HepG2 (cell line): Measurements from ENCODE around the gene RCBTB1. TPM values are rescaled to one million over a fixed set of nuclear protein-coding genes. Genes with fewer than 3 reads are reported as not detected.

ENCODE experiments used
- ARNT2 ChIP-seq: sonication (generic); formaldehyde crosslinking; IDR thresholded peaks from 2 replicates; pipeline ENCODE4 v1.8.0; 2022; ENCODE audit warnings: mild to moderate bottlenecking, low read depth, missing genetic modification reagents, moderate library complexity
- ATF1 ChIP-seq: IDR thresholded peaks from 2 replicates; pipeline ENCODE4 v1.6.1; 2016; ENCODE audit warnings: mild to moderate bottlenecking, control low read depth
- CBFB ChIP-seq: sonication (generic); formaldehyde crosslinking; IDR thresholded peaks from 2 replicates; pipeline ENCODE4 v1.4.0; 2020; ENCODE audit warnings: missing genetic modification reagents
- CEBPB ChIP-seq: IDR thresholded peaks from 2 replicates; pipeline ENCODE4 v1.6.1; 2011; ENCODE audit warnings: low read depth, low read length, improper control_type of control experiment, borderline replicate concordance
- DMAP1 ChIP-seq: IDR thresholded peaks from 2 replicates; pipeline ENCODE4 v1.6.1; 2016
- EED ChIP-seq: sonication (generic); formaldehyde crosslinking; IDR thresholded peaks from 2 replicates; pipeline ENCODE4 v1.5.0; 2020; ENCODE audit warnings: mild to moderate bottlenecking, missing genetic modification reagents
- ETV6 ChIP-seq: sonication (generic); formaldehyde crosslinking; conservative IDR thresholded peaks from 2 replicates; pipeline ENCODE4 v1.4.0; 2020; ENCODE audit warnings: missing genetic modification reagents
- PATZ1 ChIP-seq: sonication (generic); formaldehyde crosslinking; IDR thresholded peaks from 2 replicates; pipeline ENCODE4 v1.4.0; 2020; ENCODE audit warnings: missing genetic modification reagents
- PHF21A ChIP-seq: sonication (generic); formaldehyde crosslinking; IDR thresholded peaks from 2 replicates; pipeline ENCODE4 v1.5.0; 2020; ENCODE audit warnings: mild to moderate bottlenecking, missing genetic modification reagents
- RBAK ChIP-seq: sonication (generic); formaldehyde crosslinking; IDR thresholded peaks from 2 replicates; pipeline ENCODE4 v1.5.1; 2020; ENCODE audit warnings: mild to moderate bottlenecking, missing genetic modification reagents
- RNF219 ChIP-seq: sonication (generic); formaldehyde crosslinking; IDR thresholded peaks from 2 replicates; pipeline ENCODE4 v1.5.0; 2020; ENCODE audit warnings: mild to moderate bottlenecking, missing genetic modification reagents
- SUZ12 ChIP-seq: fragments of 150-350 bp; IDR thresholded peaks from 2 replicates; pipeline ENCODE4 v1.6.1; 2014; ENCODE audit warnings: low read depth, low read length
- TFAP4 ChIP-seq: sonication (generic); IDR thresholded peaks from 2 replicates; pipeline ENCODE4 v1.6.1; 2016; ENCODE audit warnings: low read depth, borderline replicate concordance
- U2AF1 ChIP-seq: fragments of 200-400 bp; formaldehyde crosslinking; optimal IDR thresholded peaks from 2 replicates; pipeline ENCODE3; 2017; ENCODE audit warnings: mild to moderate bottlenecking, low read depth, low read length
- WIZ ChIP-seq: sonication (generic); formaldehyde crosslinking; IDR thresholded peaks from 2 replicates; pipeline ENCODE4 v1.5.1; 2020; ENCODE audit warnings: mild to moderate bottlenecking, missing genetic modification reagents
- ZBTB43 ChIP-seq: sonication (generic); formaldehyde crosslinking; conservative IDR thresholded peaks from 2 replicates; pipeline ENCODE4 v1.4.0; 2020; ENCODE audit warnings: missing genetic modification reagents
- ZNF235 ChIP-seq: sonication (generic); formaldehyde crosslinking; IDR thresholded peaks from 2 replicates; pipeline ENCODE4 v1.8.1; 2023; ENCODE audit warnings: mild to moderate bottlenecking, missing genetic modification reagents, borderline replicate concordance
- ZNF383 ChIP-seq: sonication (generic); formaldehyde crosslinking; IDR thresholded peaks from 2 replicates; pipeline ENCODE4 v1.4.0; 2020; ENCODE audit warnings: missing genetic modification reagents, mild to moderate bottlenecking, borderline replicate concordance
- ZNF652 ChIP-seq: IDR thresholded peaks from 2 replicates; pipeline ENCODE4 v1.6.1; 2016; ENCODE audit warnings: low read depth, borderline replicate concordance
- ZNF737 ChIP-seq: sonication (generic); formaldehyde crosslinking; IDR thresholded peaks from 2 replicates; pipeline ENCODE4 v1.5.0; 2020; ENCODE audit warnings: missing genetic modification reagents, mild to moderate bottlenecking, borderline replicate concordance
- ZNF770 ChIP-seq: sonication (generic); formaldehyde crosslinking; IDR thresholded peaks from 2 replicates; pipeline ENCODE4 v1.5.0; 2020; ENCODE audit warnings: mild to moderate bottlenecking, missing genetic modification reagents
- polyA plus RNA-seq, 8 experiments: library from polyadenylated mRNA; depleted of rRNA in 3 of 8; stranded (reverse) in 7 of 8; unstranded in 1 of 8; fragments of >200 nt; fragmentation: Illumina TruSeq in 4 of 8; extraction: Trizol in 4 of 8; gene quantifications; 2 replicates each; pipeline versions ENCODE4 v1.2.1 to v1.2.3, GENCODE V29; 2011 to 2016; ENCODE audit warnings: low read depth in 4 of 8, missing spikeins in 1 of 8, mixed read lengths in 1 of 8; ENCODE audit not compliant: insufficient read depth in 1 of 8
- total RNA-seq, 5 experiments: library from RNA; depleted of rRNA; stranded (reverse); fragments of >200 nt; fragmentation: Illumina TruSeq; extraction: Trizol; gene quantifications; 2 replicates each; pipeline ENCODE4 v1.2.3, GENCODE V29; 2016; ENCODE audit warnings: low read depth in 1 of 5

The RCBTB1 gene
- total and polyA plus RNA-seq, 2 of the 13 experiments (the other 11 are each of a cell fraction or from before 2014, with no cell fraction given): 13.4 to 21.6 TPM

- TF ChIP-seq ZBTB43 (CRISPR knock-in tag) (no peak), ETV6 (CRISPR knock-in tag) (no peak; the same call in 1 of the 2 replicates), WIZ (CRISPR knock-in tag) (no peak), TFAP4 (no peak; the same call in 1 of the 2 replicates), DMAP1 (CRISPR knock-in tag) (peak; percentile 86), EED (no peak), ZNF383 (CRISPR knock-in tag) (no peak), RBAK (CRISPR knock-in tag) (no peak), PATZ1 (CRISPR knock-in tag) (peak; percentile 31; the same call in 1 of the 2 replicates), SUZ12 (no peak), ZNF235 (CRISPR knock-in tag) (no peak), CEBPB (no peak), CBFB (CRISPR knock-in tag) (no peak), U2AF1 (no peak), ZNF737 (CRISPR knock-in tag) (no peak), ATF1 (no peak), ARNT2 (no peak), PHF21A (0 out of 2 replicates have a peak, but pooled peaks have one; percentile 39), ZNF770 (no peak), RNF219 (CRISPR knock-in tag) (no peak), ZNF652 (no peak)
These were observed 40.2 kb upstream of the RCBTB1 start (continued) for GRCh38 chr13:49625392-49626079.
